ENCODE measurements around the gene INPP1. TPM values are rescaled to one million over a fixed set of nuclear protein-coding genes. Genes with fewer than 3 reads are reported as not detected.
"Not testable (repeated sequence)": the region's sequence is repeated elsewhere in the genome, so short reads cannot be mapped to it uniquely, and the experiment has no call there.

INPP1 gene, protein sequence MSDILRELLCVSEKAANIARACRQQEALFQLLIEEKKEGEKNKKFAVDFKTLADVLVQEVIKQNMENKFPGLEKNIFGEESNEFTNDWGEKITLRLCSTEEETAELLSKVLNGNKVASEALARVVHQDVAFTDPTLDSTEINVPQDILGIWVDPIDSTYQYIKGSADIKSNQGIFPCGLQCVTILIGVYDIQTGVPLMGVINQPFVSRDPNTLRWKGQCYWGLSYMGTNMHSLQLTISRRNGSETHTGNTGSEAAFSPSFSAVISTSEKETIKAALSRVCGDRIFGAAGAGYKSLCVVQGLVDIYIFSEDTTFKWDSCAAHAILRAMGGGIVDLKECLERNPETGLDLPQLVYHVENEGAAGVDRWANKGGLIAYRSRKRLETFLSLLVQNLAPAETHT
- total RNA-seq (10 to 100 TPM; 31.8 to 39.7 TPM), polyA plus RNA-seq (10 to 100 TPM; 18.5 to 43.1 TPM)
- long read RNA-seq, donor 1, transcript INPP1-202 (7 exons, 2,162 nt), result minor isoform, 16 of 135 reads
- long read RNA-seq, donor 1, transcript INPP1-201 (6 exons, 1,919 nt), result major isoform, 96 of 135 reads
- long read RNA-seq, donor 1, partial matches to known transcripts, result 2 of 135 reads
- long read RNA-seq, donor 1, other reads (novel, unspliced or antisense), result 21 of 135 reads
- long read RNA-seq, donor 2, transcript INPP1-201 (6 exons, 1,919 nt), result major isoform, 23 of 32 reads
- long read RNA-seq, donor 2, partial matches to known transcripts, result 2 of 32 reads
- long read RNA-seq, donor 2, other reads (novel, unspliced or antisense), result 3 of 32 reads

DNA sequence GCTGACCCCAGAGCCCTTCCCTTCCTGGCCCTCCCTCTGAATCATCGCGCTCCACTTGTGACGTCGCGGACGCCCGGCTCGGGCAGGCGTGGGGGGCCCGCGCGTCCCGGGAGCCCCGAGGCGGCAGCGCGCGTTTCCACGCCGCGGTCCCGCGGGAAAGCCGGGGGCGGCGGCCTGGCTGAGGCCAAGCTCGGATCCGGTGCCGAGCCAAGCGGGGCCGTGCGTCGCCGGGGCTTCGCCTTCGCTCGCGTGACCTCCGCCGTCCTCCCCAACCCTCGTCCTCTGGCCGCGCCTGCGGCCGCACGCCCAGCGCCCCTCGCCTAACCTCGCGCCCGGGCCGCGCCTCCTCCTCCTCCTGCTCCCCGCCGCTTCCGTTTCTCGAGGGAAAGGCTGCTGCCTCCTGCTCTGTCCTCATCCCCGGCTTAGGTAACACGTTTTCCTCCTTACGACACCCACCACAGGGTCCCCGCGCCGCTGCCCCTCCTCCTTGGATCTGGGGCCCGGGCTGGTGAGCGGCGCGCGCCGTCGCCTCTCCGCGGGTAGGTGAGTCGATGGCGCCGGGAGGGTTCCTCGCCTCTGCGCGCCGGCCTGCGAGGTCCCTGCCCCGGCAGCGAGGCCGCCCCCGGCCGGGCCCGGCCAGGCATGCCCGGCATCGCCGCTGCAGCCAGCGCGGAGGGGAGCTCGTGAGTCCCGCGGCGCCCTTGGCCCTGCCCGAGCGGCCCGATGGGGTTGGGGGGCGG lies at the start of gene INPP1:
TSS of gene INPP1 (plus strand) at position 54 of the 740 bp plus-strand sequence. CDS start 16,514 bp downstream, outside the sequence.
- no peaks in the 10 kb centered on the region for H3K9me3 ChIP-seq (ENCODE audit: control insufficient read depth, low read length)
- no peaks in the 10 kb centered on the region for H3K36me3 ChIP-seq (ENCODE audit: control insufficient read depth in 1 of 2, insufficient read depth in 2 of 2, low read length in 1 of 2)
- peak within 1 kb of the TSS; percentile 60 to 71 for H3K27ac ChIP-seq (ENCODE audit: low read depth in 1 of 2, low read length in 2 of 2)
- WGBS, 2 donors, result 0% methylated on average over 57 to 99 of the region's 99 CpGs
- H3K4me3 ChIP-seq (ENCODE audit: low read length in 2 of 2), result peak within 1 kb of the TSS; percentile 16 to 64
- intact Hi-C loops (cut with DNase I), result no loop called here
- no peaks in the 10 kb centered on the region for H3K27me3 ChIP-seq (ENCODE audit: control insufficient read depth in 1 of 2, insufficient read depth in 2 of 2, low read length in 1 of 2)
- H3K4me1 ChIP-seq (ENCODE audit: control insufficient read depth in 1 of 2, insufficient read depth in 2 of 2, low read length in 2 of 2), result no peaks in the 10 kb centered on the region
- ATAC-seq (ENCODE audit: low FRiP score) (peak; percentile 91), DNase-seq (peak; percentile 82 to 92)

DNA sequence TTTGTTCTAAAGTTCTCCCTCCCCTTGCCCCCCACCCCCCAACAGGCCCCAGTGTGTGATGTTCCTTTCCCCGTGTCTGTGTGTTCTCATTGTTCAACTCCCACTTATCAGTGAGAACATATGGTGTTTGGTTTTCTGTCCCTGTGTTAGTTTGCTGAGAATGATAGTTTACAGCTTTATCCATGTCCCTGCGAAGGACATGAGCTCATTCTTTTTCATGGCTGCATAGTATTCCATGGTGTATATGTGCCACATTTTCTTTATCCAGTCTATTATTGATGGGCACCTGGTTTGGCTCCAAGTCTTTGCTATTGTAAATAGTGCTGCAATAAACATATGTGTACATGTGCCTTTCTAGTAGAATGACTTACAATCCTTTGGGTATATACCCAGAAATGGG lies 45.5 kb upstream of the INPP1 start:
- not testable (repeated sequence) for DNase-seq

DNA sequence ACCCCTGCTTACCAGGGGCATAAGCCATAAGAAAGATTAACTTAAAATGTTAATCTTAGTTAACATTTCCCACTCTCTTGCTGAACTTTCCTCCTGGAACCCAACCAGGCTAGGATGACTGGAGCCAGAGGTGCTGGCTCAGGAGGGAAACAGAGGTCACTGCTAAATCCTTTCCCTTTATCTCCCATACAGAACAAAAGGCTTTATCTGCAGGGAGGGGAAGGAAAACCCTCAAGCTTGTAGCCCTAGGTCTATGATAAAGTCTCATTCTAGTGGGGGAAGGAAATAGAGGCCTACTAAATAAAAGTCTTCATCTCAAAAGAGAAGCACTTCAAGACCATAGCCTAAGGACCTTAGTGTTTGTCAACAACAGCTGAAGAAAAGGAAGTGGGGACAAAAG lies 42.4 kb upstream of the INPP1 start:
- H3K27ac ChIP-seq (ENCODE audit: low read depth in 1 of 2, low read length in 2 of 2), result no peak overlapping the region
- H3K4me3 ChIP-seq (ENCODE audit: low read length in 2 of 2), result no peak overlapping the region
- DNase-seq (no peak), ATAC-seq (ENCODE audit: low FRiP score) (no peak)
- peaks cover 0 to 2% of the 10 kb centered on the region in 2 donors for H3K4me1 ChIP-seq (ENCODE audit: control insufficient read depth in 1 of 2, insufficient read depth in 2 of 2, low read length in 2 of 2)
- intact Hi-C loops (cut with DNase I), result no loop called here
- H3K9me3 ChIP-seq (ENCODE audit: control insufficient read depth, low read length), result no peaks in the 10 kb centered on the region
- no peaks in the 10 kb centered on the region for H3K27me3 ChIP-seq (ENCODE audit: control insufficient read depth in 1 of 2, insufficient read depth in 2 of 2, low read length in 1 of 2)
- peaks cover 4 to 5% of the 10 kb centered on the region in 2 donors for H3K36me3 ChIP-seq (ENCODE audit: control insufficient read depth in 1 of 2, insufficient read depth in 2 of 2, low read length in 1 of 2)

More for the DNA sequence above, 45.5 kb upstream of the INPP1 start:
- H3K9me3 ChIP-seq (ENCODE audit: control insufficient read depth, low read length); H3K27me3 ChIP-seq (ENCODE audit: control insufficient read depth in 1 of 2, insufficient read depth in 2 of 2, low read length in 1 of 2); ATAC-seq (ENCODE audit: low FRiP score); H3K36me3 ChIP-seq (ENCODE audit: control insufficient read depth in 1 of 2, insufficient read depth in 2 of 2, low read length in 1 of 2); H3K27ac ChIP-seq (ENCODE audit: low read depth in 1 of 2, low read length in 2 of 2); H3K4me1 ChIP-seq (ENCODE audit: control insufficient read depth in 1 of 2, insufficient read depth in 2 of 2, low read length in 2 of 2); H3K4me3 ChIP-seq (ENCODE audit: low read length in 2 of 2); intact Hi-C loops (cut with DNase I): not testable (repeated sequence)
- WGBS, 2 donors, result 95 to 96% methylated on average over 2 of the region's 2 CpGs

DNA sequence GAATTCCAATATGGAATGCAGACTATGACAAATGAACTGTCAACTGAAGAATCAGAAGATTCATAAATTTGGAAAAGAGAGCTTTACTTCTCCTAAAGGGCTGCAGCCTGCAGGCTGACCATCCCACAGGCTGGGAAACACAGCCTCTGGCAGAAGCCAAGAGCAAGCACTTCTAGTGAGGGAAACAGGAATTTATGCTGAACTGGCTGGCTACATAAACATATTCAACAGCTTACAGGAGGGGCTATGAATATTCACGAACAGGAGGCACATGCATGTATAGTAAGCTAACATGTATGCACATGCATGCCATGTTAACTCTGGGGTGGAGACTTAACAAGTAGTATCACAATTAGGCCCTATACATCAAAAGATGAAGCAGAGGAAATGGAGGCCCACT lies 41.3 kb upstream of the INPP1 start:
- no peak for DNase-seq

DNA sequence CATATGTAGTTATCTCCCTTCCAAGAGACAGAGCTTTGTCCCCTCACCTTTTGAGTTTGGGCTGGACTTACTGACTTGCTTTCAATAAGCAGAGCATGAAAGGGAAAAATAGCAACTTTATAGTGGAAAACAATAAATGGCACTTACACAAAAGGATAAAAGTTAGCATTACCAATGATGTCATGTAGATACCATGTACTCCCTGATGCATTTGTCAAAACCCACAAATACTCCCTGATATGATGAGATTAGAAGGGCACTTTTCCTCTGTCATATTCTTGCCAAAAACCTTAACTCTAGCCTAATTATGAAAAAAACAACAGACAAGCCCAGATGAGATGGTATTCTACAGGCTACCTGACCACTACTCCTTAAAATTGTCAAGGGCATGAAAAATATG lies 39.7 kb upstream of the INPP1 start:
- DNase-seq (no peak), ATAC-seq (ENCODE audit: low FRiP score) (no peak)
- intact Hi-C loops (cut with DNase I), result no loop called here

More for the DNA sequence above, 41.3 kb upstream of the INPP1 start:
- H3K9me3 ChIP-seq (ENCODE audit: control insufficient read depth, low read length), result no peaks in the 10 kb centered on the region
- H3K4me3 ChIP-seq (ENCODE audit: low read length in 2 of 2), result no peak overlapping the region
- no peak for ATAC-seq (ENCODE audit: low FRiP score)
- peaks cover 0 to 2% of the 10 kb centered on the region in 2 donors for H3K4me1 ChIP-seq (ENCODE audit: control insufficient read depth in 1 of 2, insufficient read depth in 2 of 2, low read length in 2 of 2)
- H3K27ac ChIP-seq (ENCODE audit: low read depth in 1 of 2, low read length in 2 of 2), result no peak overlapping the region
- no peaks in the 10 kb centered on the region for H3K27me3 ChIP-seq (ENCODE audit: control insufficient read depth in 1 of 2, insufficient read depth in 2 of 2, low read length in 1 of 2)
- peaks cover 0 to 4% of the 10 kb centered on the region in 2 donors for H3K36me3 ChIP-seq (ENCODE audit: control insufficient read depth in 1 of 2, insufficient read depth in 2 of 2, low read length in 1 of 2)
- intact Hi-C loops (cut with DNase I), result no loop called here
- 83 to 91% methylated on average over 1 of the region's 1 CpG for whole genome bisulfite sequencing, 2 donors

DNA sequence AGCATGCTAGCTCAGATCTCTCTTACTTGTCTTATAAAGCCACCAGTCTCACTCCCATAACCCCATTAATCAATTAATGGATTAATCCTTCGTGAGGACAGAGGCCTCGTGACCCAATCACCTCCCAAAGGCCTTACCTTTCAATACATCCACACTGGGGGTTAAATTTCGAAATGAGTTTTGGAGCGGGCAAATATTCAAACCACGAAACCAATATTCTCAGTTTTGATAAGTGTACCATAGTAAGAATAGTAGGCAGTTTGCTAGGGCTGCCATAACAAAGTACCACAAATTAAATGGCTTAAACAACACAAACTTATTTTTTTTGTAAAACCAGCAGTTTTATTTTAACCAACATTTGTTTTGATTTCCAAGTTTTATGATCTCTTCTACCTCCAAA lies 39.0 kb upstream of the INPP1 start:
- WGBS, 2 donors, result 93 to 98% methylated on average over 5 of the region's 5 CpGs
- H3K4me1 ChIP-seq (ENCODE audit: control insufficient read depth in 1 of 2, insufficient read depth in 2 of 2, low read length in 2 of 2), result peaks cover 2% of the 10 kb centered on the region in 2 donors
- no peak overlapping the region for H3K27ac ChIP-seq (ENCODE audit: low read depth in 1 of 2, low read length in 2 of 2)
- peaks cover 0 to 4% of the 10 kb centered on the region in 2 donors for H3K36me3 ChIP-seq (ENCODE audit: control insufficient read depth in 1 of 2, insufficient read depth in 2 of 2, low read length in 1 of 2)
- H3K9me3 ChIP-seq (ENCODE audit: control insufficient read depth, low read length), result no peaks in the 10 kb centered on the region
- H3K27me3 ChIP-seq (ENCODE audit: control insufficient read depth in 1 of 2, insufficient read depth in 2 of 2, low read length in 1 of 2), result no peaks in the 10 kb centered on the region
- ATAC-seq (ENCODE audit: low FRiP score) (no peak), DNase-seq (no peak)
- intact Hi-C loops (cut with DNase I), result no loop called here
- H3K4me3 ChIP-seq (ENCODE audit: low read length in 2 of 2), result no peak overlapping the region

More for the DNA sequence above, 39.7 kb upstream of the INPP1 start:
- Histone ChIP-seq H3K4me1 (ENCODE audit: control insufficient read depth in 1 of 2, insufficient read depth in 2 of 2, low read length in 2 of 2) (peaks cover 2% of the 10 kb centered on the region in 2 donors), H3K4me3 (ENCODE audit: low read length in 2 of 2) (no peak overlapping the region), H3K27ac (ENCODE audit: low read depth in 1 of 2, low read length in 2 of 2) (no peak overlapping the region), H3K9me3 (ENCODE audit: control insufficient read depth, low read length) (no peaks in the 10 kb centered on the region), H3K36me3 (ENCODE audit: control insufficient read depth in 1 of 2, insufficient read depth in 2 of 2, low read length in 1 of 2) (peaks cover 0 to 4% of the 10 kb centered on the region in 2 donors), H3K27me3 (ENCODE audit: control insufficient read depth in 1 of 2, insufficient read depth in 2 of 2, low read length in 1 of 2) (no peaks in the 10 kb centered on the region)

DNA sequence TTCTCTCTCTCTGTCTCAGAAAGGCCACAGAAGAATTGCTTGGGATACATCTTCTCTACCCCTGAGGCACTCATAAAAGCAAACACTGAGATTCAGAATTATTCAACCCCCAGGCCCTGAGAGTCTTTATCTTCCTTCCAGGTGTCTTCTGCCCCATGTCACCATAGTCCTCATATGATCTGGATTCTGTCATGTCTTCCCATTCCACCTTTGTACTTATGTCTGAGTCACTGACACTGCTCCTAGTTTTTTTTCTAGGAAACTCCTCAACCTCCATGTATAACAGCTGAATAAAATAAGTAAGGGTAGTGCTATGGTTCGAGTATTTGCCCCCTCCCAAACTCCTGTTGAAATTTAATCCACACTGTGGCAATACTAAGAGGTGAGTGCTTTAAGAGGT lies 35.4 kb upstream of the INPP1 start:
- DNase-seq, result no peak
- Histone ChIP-seq H3K27ac (ENCODE audit: low read depth in 1 of 2, low read length in 2 of 2) (no peak overlapping the region), H3K27me3 (ENCODE audit: control insufficient read depth in 1 of 2, insufficient read depth in 2 of 2, low read length in 1 of 2) (no peaks in the 10 kb centered on the region), H3K36me3 (ENCODE audit: control insufficient read depth in 1 of 2, insufficient read depth in 2 of 2, low read length in 1 of 2) (no peaks in the 10 kb centered on the region), H3K4me1 (ENCODE audit: control insufficient read depth in 1 of 2, insufficient read depth in 2 of 2, low read length in 2 of 2) (peaks cover 2% of the 10 kb centered on the region in 2 donors), H3K4me3 (ENCODE audit: low read length in 2 of 2) (no peak overlapping the region), H3K9me3 (ENCODE audit: control insufficient read depth, low read length) (no peaks in the 10 kb centered on the region)
- intact Hi-C loops (cut with DNase I), result no loop called here
- WGBS, 2 donors, result 95 to 97% methylated on average over 1 of the region's 1 CpG
- no peak for ATAC-seq (ENCODE audit: low FRiP score)

DNA sequence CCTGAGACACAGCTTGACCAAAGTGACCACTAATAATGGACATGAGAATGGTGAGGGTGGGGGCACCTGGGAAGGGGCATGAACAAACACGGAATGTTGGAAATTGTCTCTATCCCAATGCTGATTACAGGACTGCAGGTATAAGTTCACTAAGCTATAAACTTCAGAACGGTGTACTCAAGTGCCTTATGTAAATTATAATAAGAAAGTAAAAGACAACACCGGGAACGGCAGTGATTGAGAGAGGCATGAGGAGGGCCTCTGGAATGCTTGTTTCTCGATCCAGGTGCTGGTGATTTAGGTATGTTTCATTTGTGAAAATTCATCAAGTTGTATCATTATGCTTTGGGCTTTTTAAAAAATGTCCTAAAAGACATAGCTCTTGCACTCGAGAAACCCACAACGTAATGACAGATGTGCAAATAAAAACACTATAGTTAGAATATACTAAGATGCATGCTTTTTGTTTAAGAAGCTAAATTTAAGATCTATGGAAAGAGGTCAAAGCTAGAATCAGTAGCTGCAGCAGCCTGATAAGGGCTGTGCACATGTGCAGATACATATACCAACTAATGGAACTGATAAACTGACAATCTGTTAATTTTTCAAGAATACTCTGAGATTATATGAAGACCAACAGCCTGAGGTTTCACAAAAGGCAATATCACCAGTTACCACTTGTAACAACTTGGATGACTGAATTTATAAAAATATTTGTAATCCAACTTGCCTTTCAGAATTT lies 31.3 kb upstream of the INPP1 start:
- Histone ChIP-seq H3K4me3 (ENCODE audit: low read length in 2 of 2) (no peak overlapping the region), H3K27me3 (ENCODE audit: control insufficient read depth in 1 of 2, insufficient read depth in 2 of 2, low read length in 1 of 2) (no peaks in the 10 kb centered on the region), H3K9me3 (ENCODE audit: control insufficient read depth, low read length) (no peaks in the 10 kb centered on the region), H3K27ac (ENCODE audit: low read depth in 1 of 2, low read length in 2 of 2) (no peak overlapping the region), H3K4me1 (ENCODE audit: control insufficient read depth in 1 of 2, insufficient read depth in 2 of 2, low read length in 2 of 2) (peaks cover 0 to 7% of the 10 kb centered on the region in 2 donors), H3K36me3 (ENCODE audit: control insufficient read depth in 1 of 2, insufficient read depth in 2 of 2, low read length in 1 of 2) (no peaks in the 10 kb centered on the region)
- DNase-seq, result no peak
- intact Hi-C loops (cut with DNase I), result no loop called here
- ATAC-seq (ENCODE audit: low FRiP score), result no peak
- 90% methylated on average over 7 of the region's 7 CpGs for WGBS, 2 donors

All from aorta (tissue), 5 donors.